ENCODE data around the gene EFNB2.

The EFNB2 gene

GRCh38 chr13:106445996-106446395 is 89.5 kb downstream of the EFNB2 start:
- DNase-seq (ENCODE audit: low read depth): no peak
- no peak for TF ChIP-seq CTCF (IDR thresholded peaks at IDR 0.05; ENCODE audit: control insufficient read depth, insufficient read depth, low read depth, low read length, missing control alignments)
- no peak overlapping the region for H3K4me3 ChIP-seq (ENCODE audit: control insufficient read depth, low read depth, low read length)

GRCh38 chr13:106443607-106444322 is 91.7 kb downstream of the EFNB2 start:
- no peak for TF ChIP-seq CTCF (IDR thresholded peaks at IDR 0.05; ENCODE audit: control insufficient read depth, insufficient read depth, low read depth, low read length, missing control alignments)
- H3K4me3 ChIP-seq (ENCODE audit: control insufficient read depth, low read depth, low read length): no peak overlapping the region
- no peak for DNase-seq (ENCODE audit: low read depth)

GRCh38 chr13:106440866-106441265 is 94.6 kb downstream of the EFNB2 start:
- no peak for DNase-seq (ENCODE audit: low read depth)
- TF ChIP-seq CTCF (IDR thresholded peaks at IDR 0.05; ENCODE audit: control insufficient read depth, insufficient read depth, low read depth, low read length, missing control alignments): no peak
- H3K4me3 ChIP-seq (ENCODE audit: control insufficient read depth, low read depth, low read length): no peak overlapping the region
